GM19397 (cell line): ENCODE measurements around the gene TMEM181.
"Not testable (repeated sequence)": the region's sequence is repeated elsewhere in the genome, so short reads cannot be mapped to it uniquely, and the experiment has no call there.

Source experiments
- ATAC-seq: cut with Tn5 transposase; IDR thresholded peaks from one replicate; pipeline ENCODE4 v1.9.1; 2021; ENCODE audit warnings: mild to moderate bottlenecking, moderate library complexity; ENCODE audit not compliant: unreplicated experiment

Gene TMEM181

DNA sequence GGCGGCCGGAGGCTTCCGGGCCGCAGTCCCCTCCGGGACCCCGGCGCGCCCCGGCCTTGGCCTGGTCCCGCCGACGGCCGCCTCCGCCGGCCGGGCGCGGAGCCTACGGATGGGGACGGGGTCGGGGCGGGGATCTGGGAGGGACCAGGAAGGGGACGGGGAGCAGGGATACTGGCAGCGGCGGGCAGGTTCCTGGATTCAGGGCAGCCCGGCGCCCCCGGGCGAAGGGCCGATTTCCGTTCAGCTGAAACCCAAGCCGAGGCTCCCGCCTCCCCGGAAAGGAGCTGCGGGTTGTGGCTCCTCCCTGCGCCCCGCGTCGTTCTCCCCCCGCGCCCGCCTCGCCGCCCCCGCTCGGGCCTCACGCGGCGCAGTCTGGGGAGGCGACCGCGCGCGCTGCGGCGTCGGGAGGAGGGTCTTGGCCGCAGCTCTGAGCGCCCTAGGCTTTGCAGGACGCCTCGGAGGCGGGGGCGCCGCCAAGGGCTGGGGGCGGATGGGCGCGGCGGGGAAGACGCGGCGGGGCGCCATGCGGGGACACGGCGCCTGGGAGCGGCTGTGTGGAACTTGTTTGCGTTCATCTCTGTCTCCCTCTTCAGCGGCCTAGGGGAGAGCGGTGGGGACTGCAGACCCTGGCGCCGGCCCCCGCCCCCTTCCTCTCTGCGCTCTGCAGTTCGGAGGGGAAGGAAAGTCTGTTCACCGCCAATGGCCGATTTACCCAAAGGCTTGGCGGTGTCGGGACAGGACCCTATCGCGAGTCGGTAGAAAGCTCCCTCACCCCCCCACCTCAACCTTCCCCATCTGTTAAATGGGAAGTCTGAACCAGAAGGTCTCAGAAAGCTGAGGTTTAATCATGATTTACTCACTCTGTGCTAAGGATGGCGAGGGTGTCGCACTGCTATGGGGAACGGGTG lies 22.7 kb upstream of the TMEM181 start:
- no peak for ATAC-seq

DNA sequence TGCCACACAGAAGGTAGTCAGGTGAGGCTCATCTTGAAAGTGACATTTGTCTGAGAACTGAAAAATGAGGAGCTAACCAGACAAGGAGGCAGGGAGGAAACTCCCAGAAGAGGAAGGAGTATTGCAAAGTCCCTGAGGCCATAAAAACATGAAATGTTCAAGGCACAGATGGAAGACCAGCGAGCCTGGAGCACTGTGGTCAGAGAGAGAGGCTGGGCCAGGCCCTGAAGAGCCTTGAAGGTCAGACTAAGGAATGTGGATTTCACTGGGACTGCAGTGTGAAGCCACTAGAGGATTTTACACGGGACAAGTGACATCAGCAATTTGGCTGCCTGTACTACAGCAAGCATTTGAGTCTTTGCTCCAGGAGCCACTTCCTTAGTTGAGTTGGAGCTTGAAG lies 21.1 kb upstream of the TMEM181 start:
- ATAC-seq: no peak

DNA sequence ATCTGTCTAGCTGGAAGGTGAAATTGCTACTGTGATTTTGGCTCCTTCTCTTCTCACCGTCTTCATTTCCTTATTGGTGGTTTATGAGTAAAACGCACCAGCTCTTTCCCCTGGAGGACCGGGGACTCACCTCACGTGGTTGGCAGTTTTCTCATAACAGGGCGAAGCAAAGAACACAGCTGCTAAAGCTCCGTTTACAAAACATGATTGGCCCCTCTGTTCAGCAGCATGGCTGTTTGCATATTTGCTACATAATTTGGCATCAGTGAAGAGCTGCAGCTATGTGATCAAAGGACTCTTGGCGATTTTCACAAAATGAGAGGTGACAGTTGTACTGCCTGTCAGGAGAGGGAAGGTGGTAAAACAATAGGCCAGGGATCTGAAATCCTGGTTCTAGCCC lies 20.5 kb upstream of the TMEM181 start:
- no peak for ATAC-seq

DNA sequence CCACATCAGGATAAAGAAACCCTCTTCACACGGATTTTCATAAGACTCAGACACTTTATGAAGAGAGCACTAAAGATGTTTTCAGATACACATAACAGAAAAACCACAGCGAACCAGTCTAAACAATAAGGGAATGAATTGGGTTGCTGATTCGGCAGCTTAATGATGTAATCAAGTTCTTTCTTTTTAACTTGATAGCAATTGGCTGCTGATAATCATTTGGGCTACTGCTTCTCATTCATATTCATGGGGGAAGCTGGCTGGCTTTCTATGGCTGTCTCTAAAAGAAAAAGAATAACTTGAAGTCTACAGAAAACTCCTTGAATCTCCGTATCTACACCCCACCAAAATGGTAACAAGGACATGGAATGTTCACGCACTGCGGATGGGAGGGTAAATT lies 20.0 kb upstream of the TMEM181 start:
- ATAC-seq: no peak

DNA sequence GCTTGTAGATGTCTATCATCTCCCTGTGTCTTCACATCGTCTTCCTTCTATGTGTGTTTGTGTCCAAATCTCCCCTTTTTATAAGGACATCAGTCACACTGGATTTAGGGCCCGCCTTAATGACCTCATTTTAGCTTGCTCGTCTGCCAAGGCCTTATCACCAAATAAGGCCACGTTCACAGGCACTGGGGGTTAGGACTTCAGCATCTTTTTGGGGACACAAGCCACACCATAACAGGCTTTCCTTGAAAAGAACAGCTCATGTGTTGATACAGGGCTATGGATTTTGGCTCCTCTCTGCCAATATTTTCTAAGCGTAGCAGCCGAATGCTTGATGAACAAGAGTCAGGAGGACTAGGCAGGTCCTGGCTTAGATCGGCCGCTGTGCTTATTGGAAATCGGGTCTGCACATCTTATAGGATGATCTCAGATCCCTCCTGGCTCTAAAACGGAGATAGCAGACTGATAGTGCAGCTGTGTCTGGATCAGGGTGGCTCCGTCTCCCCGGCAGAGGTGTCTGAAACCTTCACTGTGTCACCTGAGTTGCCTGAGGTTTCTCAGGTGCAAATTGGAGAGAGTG lies 16.2 kb upstream of the TMEM181 start:
- ATAC-seq: no peak

DNA sequence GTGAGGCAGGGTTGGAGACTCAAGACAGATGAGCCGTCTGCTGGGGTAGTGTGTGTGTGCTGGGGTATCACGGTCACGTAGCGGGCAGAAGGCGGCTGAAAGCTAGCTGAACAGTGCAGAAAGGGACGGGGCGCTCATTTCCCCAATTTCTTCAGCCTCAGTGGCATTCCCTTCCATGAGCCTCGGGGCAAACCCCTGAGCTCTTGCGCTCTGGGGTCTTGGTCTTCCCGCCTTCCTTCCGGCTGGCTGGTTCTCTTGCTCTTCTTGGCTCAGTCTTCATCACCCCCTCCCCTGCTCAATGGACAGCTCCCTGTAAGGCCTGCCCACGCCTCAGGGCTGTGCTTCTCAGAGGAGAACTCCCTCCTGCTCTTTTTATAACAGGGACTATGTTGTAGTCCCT lies 15.5 kb upstream of the TMEM181 start:
- no peak for ATAC-seq

DNA sequence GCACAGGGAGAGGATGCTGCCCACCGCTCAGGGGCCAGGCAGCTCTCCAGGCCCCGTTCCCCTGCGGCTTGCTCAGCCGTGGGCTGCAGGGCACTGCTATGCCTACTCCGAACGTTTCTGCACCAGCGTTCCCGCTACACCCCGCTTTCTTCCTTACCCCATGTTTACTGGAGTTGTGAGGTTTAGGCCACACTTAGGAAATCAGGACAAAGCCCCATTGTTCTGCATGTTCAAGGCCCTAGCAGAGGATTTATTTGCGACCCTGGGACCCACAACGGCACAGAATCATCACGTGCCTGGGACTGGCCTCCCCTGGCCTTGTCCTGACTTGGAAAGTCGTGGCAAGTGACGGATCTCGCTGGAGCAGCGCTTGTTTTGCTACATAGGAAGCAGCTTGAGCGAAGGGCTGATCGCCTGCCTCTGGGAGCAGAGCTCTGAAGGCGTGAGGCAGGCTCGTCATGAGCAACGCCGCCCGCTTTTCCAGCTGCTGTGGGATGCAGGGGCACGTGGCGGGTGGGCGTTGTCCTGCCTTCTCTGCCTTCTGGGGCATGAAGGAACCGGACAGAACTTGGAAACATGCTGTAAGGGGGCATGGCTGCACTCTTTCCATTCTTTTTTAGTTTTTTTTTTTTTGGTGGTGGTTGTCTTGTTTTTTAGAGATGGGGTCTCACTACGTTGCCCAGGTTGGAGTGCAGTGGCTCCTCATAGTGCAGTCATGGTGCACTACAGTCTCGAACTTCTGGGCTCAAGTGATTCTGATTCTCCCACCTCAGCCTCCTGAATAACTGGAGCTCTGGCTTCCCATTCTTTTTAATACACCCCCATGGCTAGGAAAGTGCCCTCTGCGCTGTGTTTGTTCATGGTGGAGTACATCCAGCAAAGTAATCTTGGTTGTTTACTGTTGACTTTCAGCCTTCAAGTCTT lies 14.6 kb upstream of the TMEM181 start:
- ATAC-seq: no peak

DNA sequence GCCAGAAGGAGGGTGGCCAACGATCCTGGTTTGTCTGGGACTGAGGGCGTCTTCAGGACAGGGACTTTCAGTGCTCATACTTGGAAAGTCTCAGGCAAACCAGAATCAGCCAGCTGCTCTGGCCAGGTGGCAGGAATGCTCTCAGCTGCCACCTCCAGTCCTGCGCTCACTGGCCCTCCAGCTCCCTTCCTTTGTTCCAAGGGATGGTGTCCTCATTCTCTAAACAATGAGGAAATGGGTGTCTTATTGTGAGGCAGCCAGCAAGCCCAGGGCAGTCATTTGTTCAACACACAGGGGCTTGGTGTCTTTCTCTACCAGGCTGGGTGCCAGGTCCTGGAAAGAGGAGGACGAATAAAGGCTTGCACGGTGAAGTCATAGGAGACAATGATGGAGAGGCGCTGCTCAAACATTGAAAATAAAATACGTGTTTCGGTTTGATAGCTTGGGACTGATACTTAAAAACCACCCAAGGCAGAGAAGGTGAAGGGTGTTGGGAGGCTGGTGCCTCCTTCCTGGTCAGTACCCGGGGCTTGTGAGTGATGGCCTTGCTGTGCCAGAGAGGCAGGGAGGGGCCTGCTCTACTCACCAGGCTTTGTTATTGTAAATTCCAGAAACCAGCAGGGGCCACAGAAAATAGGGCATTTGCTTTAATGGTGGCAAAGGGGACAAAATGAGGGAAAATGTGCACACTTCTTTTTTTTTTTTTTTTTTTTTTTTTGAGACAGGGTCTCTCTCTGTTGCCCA lies 11.3 kb upstream of the TMEM181 start:
- ATAC-seq: no peak

DNA sequence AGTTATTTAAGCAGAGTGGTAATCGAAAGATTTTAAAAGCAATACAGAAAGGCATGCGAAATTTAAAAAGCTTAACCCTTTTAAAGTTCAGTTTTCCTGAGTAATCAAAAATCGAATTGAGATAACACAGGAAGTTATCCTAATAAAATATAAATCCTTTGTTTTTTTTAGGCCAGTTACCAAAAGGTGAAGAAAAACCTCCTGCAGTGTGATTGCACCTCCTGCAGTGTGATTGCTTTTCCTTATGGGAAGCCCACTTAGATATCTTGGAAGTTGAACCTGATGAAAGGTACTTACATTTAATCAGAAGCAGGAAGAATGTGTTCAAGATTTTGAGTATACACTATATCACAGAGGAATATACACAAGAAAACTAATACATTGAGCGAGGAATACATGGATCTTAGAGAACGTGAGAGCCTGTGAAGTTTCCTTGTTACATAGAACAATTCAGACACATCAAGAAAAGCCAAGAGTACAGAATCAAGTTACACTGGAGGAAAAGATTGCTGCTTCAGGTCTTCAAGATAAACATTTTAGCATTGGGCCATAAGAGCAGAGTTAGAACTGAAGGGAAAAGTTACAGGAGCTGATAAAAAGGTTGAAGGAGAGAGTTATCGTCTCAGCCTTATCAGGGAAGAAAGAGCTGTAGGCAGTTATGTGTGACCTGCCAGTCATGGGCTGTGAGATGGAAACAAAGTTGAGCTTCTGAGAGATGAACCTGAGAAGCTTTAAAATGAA lies 7.7 kb upstream of the TMEM181 start:
- no peak for ATAC-seq

DNA sequence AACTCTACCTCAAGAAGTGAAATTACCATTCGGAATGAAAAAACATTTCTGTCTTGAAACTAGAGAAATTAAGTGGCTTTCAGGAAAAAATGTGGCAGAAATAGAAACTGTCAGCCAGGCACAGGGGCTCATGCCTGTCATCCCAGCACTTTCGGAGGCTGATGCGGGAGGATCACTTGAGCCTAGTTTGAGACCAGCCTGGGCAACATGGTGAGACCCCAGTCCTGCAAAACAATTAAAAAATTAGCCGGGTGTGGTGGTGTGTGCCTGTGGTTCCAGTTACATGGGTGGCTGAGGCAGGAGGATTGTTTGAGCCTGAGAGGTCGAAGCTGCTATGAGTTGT lies 7.1 kb upstream of the TMEM181 start:
- no peak for ATAC-seq

DNA sequence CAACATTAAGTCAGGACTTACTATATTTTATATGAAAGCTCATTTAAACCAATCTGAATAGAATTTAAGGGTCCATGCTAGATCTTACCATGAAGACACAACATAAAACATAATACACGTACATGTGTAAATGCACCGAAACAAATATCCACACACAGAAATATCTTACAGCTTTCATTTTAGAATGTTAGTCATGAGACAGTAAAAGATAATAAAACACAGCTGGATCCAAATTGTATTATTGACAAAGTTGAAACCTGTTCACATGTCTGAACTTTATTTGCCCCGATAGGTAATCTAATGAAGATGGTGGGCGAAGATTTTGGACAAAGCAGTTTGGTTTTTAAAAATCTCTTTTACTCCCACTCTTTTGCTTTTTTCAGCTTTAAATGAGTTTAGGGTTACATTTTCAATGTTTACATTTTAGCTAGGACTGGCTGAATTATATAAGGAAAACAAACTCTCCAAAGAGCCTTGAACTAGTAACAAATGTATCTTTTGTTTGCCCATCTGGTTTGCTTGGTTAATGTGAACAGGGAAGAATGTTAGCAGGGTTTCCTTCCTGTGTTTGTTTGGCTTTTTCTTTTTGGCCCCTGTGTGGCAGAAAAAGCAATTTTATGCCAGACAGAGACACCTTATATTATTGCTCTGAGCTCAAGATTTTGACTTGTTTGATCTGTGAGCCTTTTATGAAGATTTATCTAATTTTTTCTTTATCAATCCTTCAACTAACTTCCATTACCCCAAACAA lies 5.1 kb upstream of the TMEM181 start:
- no peak for ATAC-seq

DNA sequence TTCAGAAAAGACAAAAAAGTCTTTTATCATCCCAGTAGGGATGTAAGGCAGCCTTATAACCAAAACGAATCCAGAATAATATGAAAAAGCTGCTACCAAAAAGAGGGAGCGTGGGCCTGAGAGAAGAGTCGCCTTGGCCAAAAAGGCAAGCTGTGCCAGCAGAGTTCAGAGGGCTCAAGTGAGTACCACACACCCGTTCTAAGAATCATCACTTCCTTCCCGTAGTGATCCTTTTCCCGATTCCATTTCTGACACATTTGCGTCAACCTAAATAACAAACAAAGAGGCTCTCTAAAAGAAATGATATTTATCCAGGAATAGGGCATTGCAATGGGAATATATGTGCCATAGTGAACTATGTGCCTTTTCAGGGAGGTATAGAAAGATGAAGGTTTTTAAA lies 3.8 kb upstream of the TMEM181 start:
- ATAC-seq: no peak

DNA sequence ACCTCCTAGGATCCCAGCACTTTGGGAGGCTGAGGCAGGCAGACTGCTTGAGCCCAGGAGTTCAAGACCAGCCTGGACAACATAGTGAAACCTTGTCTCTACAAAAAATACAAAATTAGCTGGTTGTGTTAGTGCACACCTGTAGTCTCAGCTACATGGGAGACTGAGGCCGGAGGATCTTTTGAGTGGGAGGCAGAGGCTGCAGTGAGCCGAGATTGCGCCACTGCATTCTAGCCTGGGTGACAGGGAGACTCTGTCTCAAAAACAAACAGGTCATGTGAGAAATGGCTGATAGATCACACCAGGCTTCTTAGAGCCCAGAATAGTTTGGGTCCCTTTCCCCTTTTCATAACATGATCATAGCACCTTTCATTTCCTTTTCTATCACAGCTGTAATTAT lies 2.8 kb upstream of the TMEM181 start:
- ATAC-seq: not testable (repeated sequence)

DNA sequence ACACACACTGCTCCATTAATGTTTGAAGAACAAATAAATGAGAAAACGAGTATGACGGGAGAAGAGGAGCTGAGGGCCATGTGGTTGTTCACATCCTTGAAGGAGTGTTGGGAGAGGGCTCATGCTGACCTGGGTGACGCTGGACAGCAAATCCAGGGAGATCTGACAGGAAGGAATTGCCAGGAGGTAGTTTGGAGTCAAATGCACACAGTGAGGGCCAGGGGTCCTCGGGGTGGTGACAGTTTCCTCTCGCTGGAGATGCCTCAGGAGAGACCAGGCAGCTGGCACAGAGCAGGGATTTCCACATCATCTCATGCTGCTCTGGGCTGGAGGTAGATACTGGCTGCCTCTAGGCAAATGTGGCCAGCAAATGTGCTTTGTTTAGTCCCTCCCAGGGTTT lies 2.0 kb upstream of the TMEM181 start:
- ATAC-seq: no peak

DNA sequence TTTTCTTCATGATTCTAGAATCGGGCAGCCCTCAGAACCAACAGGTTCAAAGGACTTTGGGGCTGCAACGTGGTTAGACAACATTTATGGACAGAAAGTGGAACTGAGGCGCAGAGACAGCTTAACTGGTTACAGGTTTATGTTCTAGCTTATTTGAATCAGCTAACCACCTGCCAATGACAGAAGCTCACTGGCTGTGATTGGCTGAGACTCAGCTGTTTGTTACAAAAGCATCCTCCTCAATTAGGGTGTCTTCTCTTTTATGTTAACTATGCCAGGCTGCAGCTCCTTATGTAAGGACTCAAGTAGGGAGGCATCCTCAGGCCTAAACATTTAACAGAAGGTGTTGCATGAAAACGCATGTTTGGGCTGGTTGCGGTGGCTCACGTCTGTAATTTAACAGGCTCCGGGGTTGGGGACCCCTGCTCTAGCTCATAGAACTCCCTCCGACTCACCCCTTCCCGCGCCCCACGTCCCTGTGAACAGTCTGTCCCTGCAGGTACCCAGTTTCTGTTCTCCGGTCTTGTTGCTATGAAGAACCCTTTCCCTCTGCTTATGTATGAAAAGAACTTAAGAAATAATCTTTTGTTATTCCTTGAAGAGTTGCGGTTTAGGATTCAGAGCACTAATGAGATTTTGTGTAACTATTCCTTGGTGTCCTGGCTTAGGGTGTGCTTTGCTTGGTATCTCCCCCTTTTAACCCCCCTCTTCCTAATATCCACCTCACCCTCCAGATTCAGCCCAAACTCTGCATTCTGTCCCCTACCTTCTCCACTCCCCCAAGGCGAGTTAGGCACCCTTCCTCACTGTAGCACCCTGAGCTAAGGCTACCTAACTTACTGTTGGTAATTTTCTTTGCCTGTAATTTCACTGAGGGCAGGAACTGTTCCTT lies 1.2 kb upstream of the TMEM181 start:
- no peak for ATAC-seq

DNA sequence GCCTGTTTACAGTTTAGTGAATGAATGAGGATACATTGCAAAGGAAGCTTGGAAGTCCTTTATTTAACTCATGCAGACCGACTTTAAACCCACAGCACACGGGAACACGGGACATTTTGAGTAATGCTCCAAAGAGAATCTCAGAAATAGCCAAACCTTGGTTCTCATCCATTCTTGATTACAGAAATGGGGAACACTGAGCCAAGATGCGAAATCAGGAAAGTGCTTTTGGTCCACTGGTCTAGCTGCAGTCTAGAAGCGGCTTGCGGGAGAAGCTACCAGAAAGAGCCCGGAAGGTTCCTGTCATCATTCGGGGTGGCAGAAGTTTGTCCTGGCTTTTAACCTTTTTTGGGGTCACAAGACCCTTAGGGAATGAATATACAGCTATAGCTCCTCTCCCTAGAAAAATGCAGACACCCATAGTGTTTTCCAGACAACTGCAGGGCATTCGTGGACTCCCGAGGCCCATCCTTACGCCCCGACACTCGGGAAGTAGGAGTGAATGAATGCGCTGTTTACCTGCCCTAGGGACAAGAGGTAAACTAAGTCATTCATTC lies 475 bp upstream of the TMEM181 start:
- no peak for ATAC-seq

DNA sequence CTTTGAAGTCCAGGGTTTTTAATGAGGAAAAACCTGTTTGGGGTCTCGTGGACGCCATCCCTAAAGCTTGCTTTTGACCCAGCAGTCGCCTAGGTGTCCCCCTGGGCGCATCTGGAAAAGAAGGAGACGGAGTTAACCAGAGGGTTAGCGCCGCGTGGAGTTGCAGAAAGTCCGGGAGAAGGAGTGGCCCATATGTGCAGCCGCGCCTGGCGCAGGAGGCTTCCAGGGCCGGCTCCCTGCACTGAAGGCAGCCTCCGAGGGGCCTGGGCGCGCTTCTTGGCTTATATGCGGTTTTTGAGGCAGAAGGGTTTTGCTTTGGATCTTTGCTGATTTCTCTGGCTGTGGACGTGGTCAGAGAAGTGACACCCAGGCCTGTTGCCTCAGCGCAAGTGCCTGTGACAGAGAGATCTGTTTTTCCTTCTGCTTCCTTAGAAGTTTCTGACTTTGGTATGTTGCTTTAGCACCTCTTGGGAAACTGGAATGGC lies 987 bp downstream of the TMEM181 start:
- no peak for ATAC-seq

DNA sequence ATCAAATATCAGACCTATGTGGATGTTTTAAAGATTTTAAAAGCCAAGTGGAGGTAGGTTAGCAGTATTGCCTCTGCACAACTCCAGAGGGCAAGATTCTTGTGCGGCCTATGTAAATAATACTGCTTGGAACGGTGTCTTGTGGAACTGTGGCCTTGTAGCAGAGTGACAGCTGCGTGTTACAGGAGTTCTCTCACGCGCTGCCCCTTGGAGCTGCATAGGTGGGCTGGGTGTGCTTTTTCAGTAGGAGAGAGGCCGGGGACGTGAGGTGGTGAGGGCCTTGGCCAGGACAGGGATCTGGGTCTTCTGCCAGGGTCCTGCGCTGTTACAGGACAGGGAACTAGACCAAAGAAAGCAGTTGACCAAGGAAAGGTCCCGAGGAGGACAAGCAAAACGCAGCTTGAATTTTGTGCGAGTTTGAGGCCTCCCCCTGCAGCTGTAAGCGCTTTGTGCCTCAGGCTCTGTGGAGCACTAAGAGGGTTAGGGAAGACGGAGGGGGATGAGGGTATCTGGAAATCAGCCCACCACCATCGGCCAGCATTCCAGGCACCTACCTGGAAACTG lies 1.5 kb downstream of the TMEM181 start:
- no peak for ATAC-seq
